ENCODE data around the gene FKBP5. TPM values are rescaled to one million over a fixed set of nuclear protein-coding genes. Genes with fewer than 3 reads are reported as not detected.
"Not testable (repeated sequence)": the region's sequence is repeated elsewhere in the genome, so short reads cannot be mapped to it uniquely, and the experiment has no call there.

FKBP5 gene
- total RNA-seq, 1 experiment from 2014 or later = 6.9 TPM

- in situ Hi-C loops (cut with HindIII; ENCODE audit: low pct_unique_long_range_greater_than_20kb, low sequenced_read_pairs) = no loop called here
- no peak for DNase-seq (ENCODE audit: low read depth)
Measured at GRCh38 chr6:35581633-35582032, 107.1 kb downstream of the FKBP5 start.

DNA sequence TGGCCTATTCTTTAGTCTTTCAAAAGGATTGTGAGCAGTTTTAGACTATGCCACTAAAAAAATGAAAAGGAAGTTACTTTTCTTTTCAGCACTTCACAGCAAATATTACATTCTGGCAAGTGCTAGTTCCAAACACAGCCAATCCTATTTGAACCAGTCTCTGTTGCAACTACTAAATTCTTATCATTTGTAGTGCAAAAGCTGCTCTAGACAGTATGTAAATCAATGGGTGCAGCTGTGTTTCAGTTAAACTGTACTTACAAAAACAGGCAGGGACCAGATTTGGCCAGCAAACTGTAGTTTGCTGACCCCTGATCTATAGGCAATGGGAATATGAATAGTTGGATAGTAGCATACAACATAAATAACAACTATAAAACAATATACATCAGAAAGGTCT is 107.9 kb downstream of the FKBP5 start:
- no peak for DNase-seq (ENCODE audit: low read depth)
- in situ Hi-C loops (cut with HindIII; ENCODE audit: low pct_unique_long_range_greater_than_20kb, low sequenced_read_pairs) = no loop called here

GRCh38 chr6:35576682-35577081 is 112.0 kb downstream of the FKBP5 start:
- no peak for DNase-seq (ENCODE audit: low read depth)
- in situ Hi-C loops (cut with HindIII; ENCODE audit: low pct_unique_long_range_greater_than_20kb, low sequenced_read_pairs) = no loop called here

DNA sequence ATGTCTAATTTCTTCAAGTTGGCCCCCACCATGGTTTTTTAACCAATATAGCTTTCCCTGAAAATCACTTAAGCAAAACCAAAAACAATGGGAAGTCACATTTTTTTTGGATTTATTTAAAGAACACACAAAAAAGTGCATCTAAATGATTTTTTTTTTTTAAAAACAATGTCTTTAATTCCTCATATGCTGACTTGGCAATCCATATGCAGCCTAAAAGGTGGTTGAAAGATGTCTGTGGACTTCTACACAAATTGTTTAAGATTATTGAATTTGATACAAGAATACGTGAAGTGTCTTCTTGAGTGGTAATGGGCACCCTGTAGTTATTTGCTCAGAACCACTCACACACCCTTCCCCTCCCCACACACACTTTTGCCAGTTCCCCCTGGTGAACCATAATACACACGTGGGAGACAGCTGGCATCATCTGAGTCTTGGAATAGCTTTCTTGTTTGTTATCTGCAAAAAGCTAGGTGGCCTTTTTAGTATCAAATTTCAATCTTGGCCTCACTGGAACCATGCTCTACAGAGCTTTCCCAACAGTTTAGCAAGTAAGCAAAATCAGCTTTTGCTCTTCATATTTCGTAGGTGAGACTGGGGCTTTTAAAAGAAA is 115.1 kb downstream of the FKBP5 start:
- DNase-seq (ENCODE audit: low read depth) = no peak
- in situ Hi-C loops (cut with HindIII; ENCODE audit: low pct_unique_long_range_greater_than_20kb, low sequenced_read_pairs) = no loop called here

- in situ Hi-C loops (cut with HindIII; ENCODE audit: low pct_unique_long_range_greater_than_20kb, low sequenced_read_pairs); DNase-seq (ENCODE audit: low read depth): not testable (repeated sequence)
Measured at GRCh38 chr6:35570885-35571330, 117.8 kb downstream of the FKBP5 start.

GRCh38 chr6:35569011-35569461 is 119.7 kb downstream of the FKBP5 start:
- in situ Hi-C loops (cut with HindIII; ENCODE audit: low pct_unique_long_range_greater_than_20kb, low sequenced_read_pairs) = no loop called here
- no peak for DNase-seq (ENCODE audit: low read depth)

DNA sequence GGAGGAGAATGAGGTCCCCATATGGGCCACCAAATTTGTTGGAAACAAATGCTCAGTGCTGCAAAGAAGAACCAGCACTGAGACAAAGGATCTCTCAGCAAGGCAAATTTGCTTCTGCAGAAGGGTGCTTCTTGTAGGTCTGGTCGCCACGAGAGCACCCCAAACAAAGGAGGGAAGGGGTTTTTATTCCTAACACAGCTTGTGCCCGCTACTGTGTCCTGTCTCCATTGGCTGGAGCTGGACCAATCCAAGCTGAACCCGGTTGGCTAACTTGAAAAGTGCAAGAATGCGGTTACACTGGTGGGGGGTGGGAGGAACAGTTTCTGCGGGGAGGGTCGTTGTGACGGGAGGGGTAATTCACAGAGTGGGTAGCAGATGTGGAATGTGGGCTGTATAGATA is 121.9 kb downstream of the FKBP5 start:
- in situ Hi-C loops (cut with HindIII; ENCODE audit: low pct_unique_long_range_greater_than_20kb, low sequenced_read_pairs) = no loop called here

GRCh38 chr6:35564733-35565132 is 124.0 kb downstream of the FKBP5 start:
- in situ Hi-C loops (cut with HindIII; ENCODE audit: low pct_unique_long_range_greater_than_20kb, low sequenced_read_pairs) = no loop called here
- DNase-seq (ENCODE audit: low read depth) = no peak

More for the DNA sequence above, 121.9 kb downstream of the FKBP5 start:
- DNase-seq (ENCODE audit: low read depth) = no peak

DNA sequence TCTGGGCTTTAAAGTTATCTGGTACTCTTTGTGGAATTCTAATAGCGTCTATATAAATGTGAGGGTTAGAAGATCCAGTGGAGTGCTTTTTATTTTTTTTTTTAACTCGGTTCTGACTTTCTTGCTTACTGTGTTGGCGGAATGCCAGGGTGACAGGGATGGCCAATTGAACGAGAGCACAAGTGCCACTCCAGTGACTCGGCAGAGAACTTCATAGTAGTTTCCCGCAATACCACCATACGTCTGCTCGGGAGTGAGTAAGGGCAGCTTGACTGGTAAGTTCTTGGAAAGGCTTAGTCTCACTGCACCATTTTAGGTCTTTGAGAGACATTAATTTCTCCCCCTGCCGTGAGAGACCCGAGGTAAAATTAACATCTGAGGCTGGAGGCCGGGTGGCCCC is 126.7 kb downstream of the FKBP5 start:
- DNase-seq (ENCODE audit: low read depth) = no peak
- in situ Hi-C loops (cut with HindIII; ENCODE audit: low pct_unique_long_range_greater_than_20kb, low sequenced_read_pairs) = no loop called here

DNA sequence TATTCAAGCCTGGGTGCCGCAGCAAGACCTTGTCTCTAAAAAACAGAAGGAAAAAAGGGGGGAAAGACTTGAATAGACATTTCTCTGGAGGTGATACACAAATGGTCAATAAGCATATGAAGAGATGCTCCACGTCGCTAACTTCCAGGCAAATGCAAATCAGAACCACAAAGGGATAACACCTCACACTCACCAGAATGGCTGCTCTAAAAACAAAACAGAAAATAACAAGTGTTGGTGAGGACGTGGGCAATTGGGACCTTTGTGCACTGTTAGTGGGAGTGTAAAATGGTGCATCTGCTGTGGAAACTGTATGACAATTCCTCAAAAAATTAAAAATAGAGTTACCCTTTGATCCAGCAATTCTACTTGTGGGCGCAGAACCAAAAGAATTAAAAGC is 127.6 kb downstream of the FKBP5 start:
- DNase-seq (ENCODE audit: low read depth) = no peak
- in situ Hi-C loops (cut with HindIII; ENCODE audit: low pct_unique_long_range_greater_than_20kb, low sequenced_read_pairs) = no loop called here

DNA sequence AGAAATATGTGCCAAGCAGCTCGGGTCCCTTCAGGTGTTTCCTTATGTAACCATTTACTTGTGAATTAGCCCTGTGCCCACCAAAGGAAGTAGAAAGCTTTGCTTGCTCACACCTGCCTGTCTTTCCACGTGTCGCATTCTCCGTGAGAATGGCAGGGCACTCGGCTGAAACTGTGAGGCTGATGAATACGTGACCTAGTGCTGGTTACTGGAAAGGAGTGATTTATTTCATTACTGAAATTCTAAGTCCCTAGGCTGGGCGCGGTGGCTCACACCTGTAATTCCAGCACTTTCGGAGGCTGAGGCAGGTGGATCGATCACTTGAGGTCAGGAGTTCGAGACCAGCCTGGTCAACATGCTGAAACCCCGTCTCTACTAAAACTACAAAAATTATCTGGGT is 130.1 kb downstream of the FKBP5 start:
- DNase-seq (ENCODE audit: low read depth) = no peak
- in situ Hi-C loops (cut with HindIII; ENCODE audit: low pct_unique_long_range_greater_than_20kb, low sequenced_read_pairs) = no loop called here

GRCh38 chr6:35557239-35557638 is 131.5 kb downstream of the FKBP5 start:
- DNase-seq (ENCODE audit: low read depth) = no peak
- in situ Hi-C loops (cut with HindIII; ENCODE audit: low pct_unique_long_range_greater_than_20kb, low sequenced_read_pairs) = no loop called here

DNA sequence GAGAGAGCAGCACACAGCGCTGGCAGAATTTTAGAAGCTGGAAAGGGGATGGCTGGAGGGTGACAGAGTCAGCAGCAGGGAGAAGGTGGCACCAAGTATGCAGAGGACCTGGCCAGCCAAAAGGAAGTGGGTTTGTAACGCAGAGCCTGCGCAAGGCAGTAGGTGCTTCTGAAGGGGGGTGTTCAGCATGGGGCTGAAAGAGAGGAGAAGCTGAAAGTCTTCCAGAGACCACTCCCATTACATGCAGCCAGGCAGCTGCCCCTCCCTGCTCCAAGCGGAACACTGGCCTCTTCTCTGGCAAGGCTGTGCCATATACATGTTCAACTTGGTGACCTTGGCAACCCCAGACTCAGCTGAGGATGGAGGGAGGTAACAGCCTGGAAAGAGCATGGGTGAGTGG is 133.9 kb downstream of the FKBP5 start:
- DNase-seq (ENCODE audit: low read depth) = no peak
- in situ Hi-C loops (cut with HindIII; ENCODE audit: low pct_unique_long_range_greater_than_20kb, low sequenced_read_pairs) = no loop called here

GRCh38 chr6:35553315-35553714 is 135.4 kb downstream of the FKBP5 start:
- no peak for DNase-seq (ENCODE audit: low read depth)
- in situ Hi-C loops (cut with HindIII; ENCODE audit: low pct_unique_long_range_greater_than_20kb, low sequenced_read_pairs) = no loop called here

DNA sequence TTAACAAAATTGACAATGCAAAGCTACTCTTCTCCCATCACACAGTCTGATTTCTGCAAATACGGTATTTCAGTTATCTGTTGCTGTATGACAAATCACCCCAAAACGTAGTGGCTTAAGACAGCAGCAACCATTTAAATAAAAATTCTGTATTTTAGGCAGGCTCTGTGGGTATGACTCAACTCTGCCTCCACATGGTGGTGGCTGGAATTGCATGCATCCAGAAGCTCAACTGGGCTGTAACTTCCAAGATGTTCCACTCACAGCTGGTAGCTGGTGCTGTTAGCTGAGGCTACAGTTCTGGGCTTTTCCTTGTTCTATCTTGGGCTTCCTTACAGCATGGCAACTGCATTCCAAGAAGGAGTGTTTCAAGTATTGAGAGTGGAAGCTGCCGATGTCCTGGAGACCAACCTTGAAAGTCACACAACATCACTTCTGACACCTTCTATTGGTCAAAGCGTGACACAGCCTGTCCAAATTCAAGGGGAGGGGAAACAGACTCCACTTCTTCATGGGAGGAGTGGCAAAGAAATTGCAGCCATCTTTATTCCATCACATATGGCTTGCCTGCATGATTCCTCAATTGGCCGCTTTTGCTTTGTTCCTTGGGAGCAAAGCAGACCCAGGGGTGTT is 136.3 kb downstream of the FKBP5 start:
- no peak for DNase-seq (ENCODE audit: low read depth)
- in situ Hi-C loops (cut with HindIII; ENCODE audit: low pct_unique_long_range_greater_than_20kb, low sequenced_read_pairs) = no loop called here

DNA sequence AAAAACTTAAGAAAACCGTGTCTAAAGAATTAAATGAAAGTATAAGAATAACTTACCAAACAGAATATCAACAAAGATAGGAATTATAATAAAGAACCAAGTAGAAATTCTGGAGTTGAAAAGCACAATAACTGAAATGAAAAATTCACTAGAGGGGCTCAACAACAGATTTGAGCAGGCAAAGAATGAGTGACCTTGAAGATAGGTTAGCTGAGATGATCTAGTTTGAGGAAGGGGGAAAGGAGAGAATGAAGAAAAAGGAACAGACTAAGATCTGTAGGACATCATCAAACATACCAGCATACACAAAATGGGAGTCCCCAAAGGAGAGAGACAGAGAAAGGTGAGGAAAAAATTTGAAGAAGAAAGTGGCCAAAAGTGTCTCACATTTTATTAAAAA is 138.3 kb downstream of the FKBP5 start:
- in situ Hi-C loops (cut with HindIII; ENCODE audit: low pct_unique_long_range_greater_than_20kb, low sequenced_read_pairs) = no loop called here
- no peak for DNase-seq (ENCODE audit: low read depth)

DNA sequence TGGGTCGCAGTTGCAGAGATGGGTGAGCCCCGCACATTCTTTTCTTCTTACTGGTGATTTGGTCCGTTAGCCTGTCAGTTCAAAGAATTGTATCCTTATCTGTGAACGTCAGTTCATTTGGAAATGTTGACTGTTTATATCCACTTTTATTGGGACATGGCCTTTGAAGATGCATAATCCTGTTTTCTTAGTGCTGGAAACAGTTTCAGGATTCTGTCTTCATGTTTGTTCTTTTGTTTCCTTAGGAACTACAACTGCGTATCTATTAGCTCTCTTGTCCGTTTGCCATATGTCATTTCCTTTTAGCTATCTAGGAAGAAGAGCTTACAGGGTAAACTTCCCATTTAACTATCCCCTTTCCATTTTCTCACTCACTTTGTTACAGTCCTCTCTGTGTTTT is 141.0 kb downstream of the FKBP5 start:
- in situ Hi-C loops (cut with HindIII; ENCODE audit: low pct_unique_long_range_greater_than_20kb, low sequenced_read_pairs) = no loop called here

DNA sequence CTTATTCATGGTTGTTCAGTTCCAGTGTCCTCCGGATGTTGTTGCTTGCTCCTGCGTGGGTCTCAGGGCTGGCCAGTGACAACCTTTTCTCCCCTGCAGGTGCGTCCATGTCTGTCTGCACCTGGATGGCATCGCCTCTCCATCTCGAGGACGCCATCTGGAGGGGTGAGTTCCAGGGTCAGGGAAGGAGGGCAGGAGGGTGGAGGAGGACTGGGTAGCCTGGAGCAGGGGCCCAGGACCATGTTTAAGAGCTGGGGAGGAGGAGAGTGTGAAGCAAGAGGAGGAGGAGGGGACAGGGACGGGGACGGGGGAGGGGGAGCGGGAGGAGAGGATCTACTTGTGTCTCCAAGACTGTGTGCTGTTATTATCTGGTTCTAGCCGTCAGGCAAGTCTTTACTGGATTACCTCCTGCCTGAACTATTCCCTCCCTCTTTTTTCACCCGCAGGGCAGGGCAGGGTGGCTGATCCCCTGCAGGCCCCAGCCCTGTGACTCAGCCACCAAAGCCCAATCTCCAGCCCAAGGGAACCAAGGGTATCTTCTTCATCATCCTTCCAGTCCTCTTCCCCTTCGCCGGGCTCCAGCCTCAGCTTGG is 143.8 kb downstream of the FKBP5 start:
- in situ Hi-C loops (cut with HindIII; ENCODE audit: low pct_unique_long_range_greater_than_20kb, low sequenced_read_pairs) = no loop called here
- no peak for DNase-seq (ENCODE audit: low read depth)

More for the DNA sequence above, 141.0 kb downstream of the FKBP5 start:
- DNase-seq (ENCODE audit: low read depth) = no peak

DNA sequence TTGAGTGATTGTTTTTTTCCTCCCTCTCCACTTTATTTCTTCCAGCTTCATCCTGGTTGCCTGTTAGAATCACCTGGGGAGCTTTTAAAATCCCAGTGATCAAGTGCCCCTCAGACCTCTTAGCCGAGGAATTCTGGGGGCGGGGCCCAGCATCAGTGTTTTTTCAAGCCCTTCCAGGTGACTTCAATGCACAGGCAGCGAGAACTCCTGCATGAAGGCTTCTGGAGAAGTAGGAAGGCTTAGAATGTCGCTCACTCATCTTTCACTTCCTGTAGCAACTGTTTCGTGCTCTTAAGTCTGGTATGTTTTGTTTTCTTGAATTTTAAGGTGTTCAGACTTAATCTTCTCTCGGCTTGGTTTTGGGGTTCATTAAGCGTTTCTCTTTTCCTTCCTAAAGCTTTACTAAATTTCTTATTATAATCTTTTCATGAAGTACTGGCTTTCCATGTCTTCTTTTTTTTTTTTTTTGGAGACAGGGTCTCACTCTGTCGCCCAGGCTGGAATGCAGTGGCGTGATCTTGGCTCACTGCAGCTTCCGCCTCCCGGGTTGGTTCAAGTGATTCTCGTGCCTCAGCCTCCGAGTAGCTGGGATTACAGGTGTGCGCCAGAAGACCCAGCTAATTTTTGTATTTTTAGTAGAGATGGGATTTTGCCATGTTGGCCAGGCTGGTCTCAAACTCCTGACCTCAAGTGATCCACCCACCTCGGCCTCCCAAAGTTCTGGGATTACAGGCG is 145.1 kb downstream of the FKBP5 start:
- in situ Hi-C loops (cut with HindIII; ENCODE audit: low pct_unique_long_range_greater_than_20kb, low sequenced_read_pairs) = no loop called here
- no peak for DNase-seq (ENCODE audit: low read depth)
